Suprapubic skin (tissue), 4 donors: ENCODE results near the gene TYRO3. TPM values are rescaled to one million over a fixed set of nuclear protein-coding genes. Genes with fewer than 3 reads are reported as not detected.

Experiments
- DNase-seq, 2 donors: peaks; one replicate each; pipeline ENCODE4 v3.0.0-alpha.2; 2019; ENCODE audit warnings: low spot score in 2 of 2
- H3K27ac ChIP-seq: fragments of 200-600 bp; sonication (generic); one replicate; pipeline ENCODE4 v1.5.1; 2019
- H3K27me3 ChIP-seq: fragments of 200-600 bp; sonication (generic); one replicate; pipeline ENCODE4 v1.5.1; 2019
- H3K36me3 ChIP-seq: fragments of 200-600 bp; sonication (generic); one replicate; pipeline ENCODE4 v1.5.1; 2019
- H3K4me1 ChIP-seq: fragments of 200-600 bp; sonication (generic); one replicate; pipeline ENCODE4 v1.5.1; 2019
- H3K4me3 ChIP-seq: fragments of 200-600 bp; sonication (generic); one replicate; pipeline ENCODE4 v1.5.1; 2019; ENCODE audit warnings: mild to moderate bottlenecking
- H3K9me3 ChIP-seq: fragments of 200-600 bp; sonication (generic); one replicate; pipeline ENCODE4 v1.5.1; 2019
- CTCF ChIP-seq, 2 donors: fragments of 200-600 bp in 1 of 2; fragments of 450-650 bp in 1 of 2; sonication (generic) in 1 of 2; IDR thresholded peaks; one replicate each; pipeline ENCODE4 v1.5.1; 2016 to 2019; ENCODE audit warnings: antibody characterized with exemption in 2 of 2, mild to moderate bottlenecking in 1 of 2, moderate library complexity in 1 of 2
- EP300 ChIP-seq: sonication (generic); formaldehyde crosslinking; IDR thresholded peaks from one replicate; pipeline ENCODE4 v1.6.1; 2017; ENCODE audit warnings: antibody characterized with exemption
- POLR2A ChIP-seq, 2 donors: fragments of 450-650 bp; IDR thresholded peaks; one replicate each; pipeline ENCODE4 v1.6.1; 2017; ENCODE audit warnings: antibody characterized with exemption in 2 of 2, mild to moderate bottlenecking in 2 of 2, moderate library complexity in 2 of 2
- POLR2AphosphoS5 ChIP-seq, 3 donors: sonication (generic); formaldehyde crosslinking; IDR thresholded peaks; one replicate each; pipeline ENCODE4 v1.6.1; 2017; ENCODE audit warnings: antibody characterized with exemption in 3 of 3
- WGBS: methylation state at CpG from one replicate; pipeline ENCODE4 v1.1.5; 2018; 5-methylcytosine and 5-hydroxymethylcytosine counted together
- total RNA-seq, 4 donors: library from RNA; depleted of rRNA; stranded (reverse); fragments of >200 nt; gene quantifications; one replicate each; pipeline ENCODE4 v1.1.0, GENCODE V29; 2016

Gene TYRO3
- total RNA-seq, 4 donors from 2014 or later, result 19.2 to 39.4 (median 39.0) TPM

GRCh38 chr15:41560572-41560874 is 1.5 kb downstream of the TYRO3 start:
- TF ChIP-seq POLR2A (IDR thresholded peaks at IDR 0.05) (no peak), EP300 (no peak), POLR2AphosphoS5 (IDR thresholded peaks at IDR 0.05) (no peak), CTCF (IDR thresholded peaks at IDR 0.05) (no peak)
- DNase-seq, result no peak
- peaks cover 48% of the 10 kb centered on the region for H3K4me1 ChIP-seq

GRCh38 chr15:41561104-41561776 is 2.2 kb downstream of the TYRO3 start:
- Histone ChIP-seq H3K36me3 (peaks cover 4% of the 10 kb centered on the region), H3K27me3 (no peaks in the 10 kb centered on the region), H3K27ac (no peak overlapping the region), H3K4me3 (no peak overlapping the region), H3K9me3 (no peaks in the 10 kb centered on the region), H3K4me1 (peaks cover 48% of the 10 kb centered on the region)
- TF ChIP-seq EP300 (no peak), POLR2AphosphoS5 (IDR thresholded peaks at IDR 0.05) (no peak), POLR2A (IDR thresholded peaks at IDR 0.05) (no peak), CTCF (IDR thresholded peaks at IDR 0.05) (no peak)
- no peak for DNase-seq
- WGBS, result 88% methylated on average over 5 of the region's 16 CpGs

More at GRCh38 chr15:41560572-41560874, 1.5 kb downstream of the TYRO3 start:
- Histone ChIP-seq H3K9me3 (no peaks in the 10 kb centered on the region), H3K27ac (no peak overlapping the region), H3K36me3 (peaks cover 4% of the 10 kb centered on the region), H3K4me3 (peak overlapping the region; percentile 73), H3K27me3 (no peaks in the 10 kb centered on the region)
- 44% methylated on average over 2 of the region's 2 CpGs for WGBS

GRCh38 chr15:41561777-41562145 is 2.7 kb downstream of the TYRO3 start:
- peaks cover 48% of the 10 kb centered on the region for H3K4me1 ChIP-seq
- H3K4me3 ChIP-seq, result no peak overlapping the region
- H3K27me3 ChIP-seq, result no peaks in the 10 kb centered on the region
- TF ChIP-seq CTCF (IDR thresholded peaks at IDR 0.05), result no peak
- no peak for TF ChIP-seq POLR2AphosphoS5 (IDR thresholded peaks at IDR 0.05)
- no peak for TF ChIP-seq EP300
- no peak for TF ChIP-seq POLR2A (IDR thresholded peaks at IDR 0.05)
- H3K27ac ChIP-seq, result no peak overlapping the region
- H3K9me3 ChIP-seq, result no peaks in the 10 kb centered on the region
- no peak for DNase-seq
- WGBS, result 40% methylated on average over 1 of the region's 3 CpGs
- H3K36me3 ChIP-seq, result peaks cover 4% of the 10 kb centered on the region

GRCh38 chr15:41562244-41562643 is 3.2 kb downstream of the TYRO3 start:
- peaks cover 7% of the 10 kb centered on the region for H3K36me3 ChIP-seq
- DNase-seq, result no peak

GRCh38 chr15:41562784-41563198 is 3.8 kb downstream of the TYRO3 start:
- DNase-seq, result no peak
- Histone ChIP-seq H3K36me3 (peaks cover 9% of the 10 kb centered on the region), H3K9me3 (no peaks in the 10 kb centered on the region), H3K27ac (no peak overlapping the region), H3K4me3 (no peak overlapping the region), H3K4me1 (peaks cover 42% of the 10 kb centered on the region), H3K27me3 (no peaks in the 10 kb centered on the region)
- WGBS, result 77% methylated on average over 4 of the region's 4 CpGs
- TF ChIP-seq POLR2A (IDR thresholded peaks at IDR 0.05) (no peak), CTCF (IDR thresholded peaks at IDR 0.05) (no peak), POLR2AphosphoS5 (IDR thresholded peaks at IDR 0.05) (no peak), EP300 (no peak)

More at GRCh38 chr15:41562244-41562643, 3.2 kb downstream of the TYRO3 start:
- WGBS, result 77% methylated on average over 5 of the region's 5 CpGs
- Histone ChIP-seq H3K9me3 (no peaks in the 10 kb centered on the region), H3K27ac (no peak overlapping the region), H3K27me3 (no peaks in the 10 kb centered on the region), H3K4me1 (peaks cover 47% of the 10 kb centered on the region), H3K4me3 (no peak overlapping the region)
- no peak for TF ChIP-seq EP300
- no peak for TF ChIP-seq POLR2AphosphoS5 (IDR thresholded peaks at IDR 0.05)
- TF ChIP-seq POLR2A (IDR thresholded peaks at IDR 0.05), result no peak
